GM12878 (cell line): Measurements from ENCODE around the gene FBLN1. TPM values are rescaled to one million over a fixed set of nuclear protein-coding genes. Genes with fewer than 3 reads are reported as not detected.

Source experiments
- ATAC-seq: fragments of 200-7000 bp; cut with Tn5 transposase; 3 replicates; pipeline ENCODE4 v1.9.1; 2020; ENCODE audit warnings: mild to moderate bottlenecking, moderate library complexity
- BruUV-seq: library from RNA; stranded (reverse); fragments of 400-500 nt; replicated peaks from 2 replicates; lab custom pipeline; 2021; lab: Mats Ljungman, UMichigan
- CTCF ChIA-PET: fragments of 300-600 bp; sonication (Branson Sonifier 250); formaldehyde crosslinking; extraction: SDS; loops from one replicate; lab custom pipeline; 2021; ENCODE audit warnings: inconsistent platforms; lab: Yijun Ruan, JAX
- POLR2A ChIA-PET: fragments of 350-600 bp; formaldehyde crosslinking; extraction: SDS; loops from one replicate; lab custom pipeline; 2021; ENCODE audit warnings: inconsistent platforms; lab: Charles Lee
- RAD21 ChIA-PET: fragments of 300-600 bp; sonication (Branson Sonifier 250); formaldehyde crosslinking; loops from one replicate; lab custom pipeline; 2023; ENCODE audit warnings: antibody characterized with exemption; ENCODE audit not compliant: unreplicated experiment; lab: Charles Lee
- SMC1A ChIA-PET: fragments of 300-600 bp; sonication (Branson Sonifier 250); formaldehyde crosslinking; loops from one replicate; lab custom pipeline; 2023; ENCODE audit not compliant: unreplicated experiment, uncharacterized antibody; lab: Charles Lee
- DNase-seq: peaks from one replicate; pipeline ENCODE4 v3.0.0-alpha.2; 2011; ENCODE audit warnings: low read depth, low spot score
- FAIRE-seq: peaks from 3 replicates; lab custom pipeline; 2011; peaks lifted over from hg19 to GRCh38; lab: Jason Lieb, UNC
- H2AFZ ChIP-seq: 2 replicates; pipeline ENCODE4 v1.6.0; 2011; ENCODE audit warnings: low read depth, low read length, control low read depth; ENCODE audit not compliant: control insufficient read depth
- H3K27ac ChIP-seq: 2 replicates; pipeline ENCODE4 v1.5.1; 2011; ENCODE audit warnings: control low read depth; ENCODE audit not compliant: control insufficient read depth, insufficient read depth
- H3K27me3 ChIP-seq, 2 experiments: replicated peaks in 1 of 2; 2 replicates each; pipeline versions ENCODE4 v1.6.0 to v1.6.1; 2011; ENCODE audit warnings: low read length in 1 of 2; ENCODE audit not compliant: control insufficient read depth in 2 of 2, insufficient read depth in 2 of 2
- H3K36me3 ChIP-seq, 2 experiments: 2 replicates each; pipeline ENCODE4 v1.5.1; 2011; ENCODE audit warnings: low read length in 1 of 2; ENCODE audit not compliant: control insufficient read depth in 2 of 2, insufficient read depth in 2 of 2
- H3K4me1 ChIP-seq: 2 replicates; pipeline ENCODE4 v1.6.1; 2011; ENCODE audit warnings: mild to moderate bottlenecking, low read length, moderate library complexity, mixed read lengths; ENCODE audit not compliant: control insufficient read depth, insufficient read depth
- H3K4me2 ChIP-seq: 2 replicates; pipeline ENCODE4 v1.6.0; 2011; ENCODE audit warnings: control low read depth; ENCODE audit not compliant: control insufficient read depth, insufficient read depth
- H3K4me3 ChIP-seq: fragments of 200-600 bp; sonication (generic); 2 replicates; pipeline ENCODE4 v1.5.1; 2016
- H3K79me2 ChIP-seq: 2 replicates; pipeline ENCODE4 v1.6.0; 2011; ENCODE audit warnings: low read length; ENCODE audit not compliant: control insufficient read depth, insufficient read depth
- H3K9ac ChIP-seq: 2 replicates; pipeline ENCODE4 v1.8.0; 2011; ENCODE audit warnings: low read length, control low read depth, mixed read lengths; ENCODE audit not compliant: control insufficient read depth, insufficient read depth
- H3K9me3 ChIP-seq: replicated peaks from 3 replicates; pipeline ENCODE4 v1.5.1; 2011; ENCODE audit warnings: mild to moderate bottlenecking, low read length; ENCODE audit not compliant: control insufficient read depth, insufficient read depth
- H4K20me1 ChIP-seq: 2 replicates; pipeline ENCODE4 v1.6.0; 2011; ENCODE audit not compliant: control insufficient read depth, insufficient read depth
- BCL11A ChIP-seq: IDR thresholded peaks from 2 replicates; pipeline ENCODE4 v1.6.1; 2011; ENCODE audit warnings: low read depth, low read length
- CEBPB ChIP-seq, 2 experiments: fragments of 150-350 bp in 1 of 2; IDR thresholded peaks; 2 replicates each; pipeline ENCODE4 v1.6.1; 2012 to 2014; ENCODE audit warnings: low read depth in 2 of 2, low read length in 2 of 2, borderline replicate concordance in 1 of 2, inconsistent platforms in 1 of 2
- CHD4 ChIP-seq: fragments of 200-600 bp; sonication (generic); IDR thresholded peaks from 2 replicates; pipeline ENCODE4 v1.6.1; 2016; ENCODE audit warnings: mild to moderate bottlenecking
- ELK1 ChIP-seq: IDR thresholded peaks from 2 replicates; pipeline ENCODE4 v1.6.1; 2012; ENCODE audit warnings: low read depth, low read length, improper control_type of control experiment
- GABPA ChIP-seq: IDR thresholded peaks from 2 replicates; pipeline ENCODE4 v1.6.1; 2014; ENCODE audit warnings: antibody characterized with exemption, low read depth, mild to moderate bottlenecking, inconsistent platforms
- KAT2A ChIP-seq: conservative IDR thresholded peaks from 2 replicates; pipeline ENCODE4 v1.6.1; 2011; ENCODE audit warnings: low read depth, low read length; ENCODE audit not compliant: control insufficient read depth
- MEF2A ChIP-seq: IDR thresholded peaks from 2 replicates; pipeline ENCODE4 v1.6.1; 2011; ENCODE audit warnings: low read depth, mild to moderate bottlenecking, low read length, moderate library complexity; ENCODE audit not compliant: insufficient read depth
- NFXL1 ChIP-seq: fragments of 450-650 bp; IDR thresholded peaks from 2 replicates; pipeline ENCODE4 v1.6.1; 2017; ENCODE audit warnings: antibody characterized with exemption, mild to moderate bottlenecking, borderline replicate concordance
- NR2C2 ChIP-seq: IDR thresholded peaks from 2 replicates; pipeline ENCODE4 v1.6.1; 2011; ENCODE audit warnings: borderline replicate concordance, low read depth; ENCODE audit not compliant: control insufficient read depth, insufficient read length
- RAD21 ChIP-seq: IDR thresholded peaks from 2 replicates; pipeline ENCODE4 v1.6.1; 2011; ENCODE audit warnings: mild to moderate bottlenecking, low read depth, low read length, moderate library complexity; ENCODE audit not compliant: insufficient read depth
- SMAD1 ChIP-seq: fragments of 450-650 bp; IDR thresholded peaks from 2 replicates; pipeline ENCODE4 v1.6.1; 2018; ENCODE audit warnings: mild to moderate bottlenecking, low read depth; ENCODE audit not compliant: partially characterized antibody
- SMC3 ChIP-seq: IDR thresholded peaks from 2 replicates; pipeline ENCODE4 v1.6.1; 2011; ENCODE audit warnings: low read length, improper control_type of control experiment, borderline replicate concordance
- SPI1 ChIP-seq: IDR thresholded peaks from 2 replicates; pipeline ENCODE4 v1.6.1; 2011; ENCODE audit warnings: low read depth, mild to moderate bottlenecking, low read length, moderate library complexity, borderline replicate concordance; ENCODE audit not compliant: insufficient read depth
- TAF1 ChIP-seq: IDR thresholded peaks from 2 replicates; pipeline ENCODE4 v1.6.1; 2011; ENCODE audit warnings: mild to moderate bottlenecking, low read depth, low read length, borderline replicate concordance
- TBL1XR1 ChIP-seq: IDR thresholded peaks from 2 replicates; pipeline ENCODE4 v1.6.1; 2012; ENCODE audit warnings: low read depth, low read length, improper control_type of control experiment
- ZNF207 ChIP-seq: fragments of 450-650 bp; IDR thresholded peaks from 2 replicates; pipeline ENCODE4 v1.6.1; 2014; ENCODE audit warnings: antibody characterized with exemption, mild to moderate bottlenecking, borderline replicate concordance
- ZNF24 ChIP-seq: fragments of 450-650 bp; IDR thresholded peaks from 2 replicates; pipeline ENCODE4 v1.6.1; 2017; ENCODE audit warnings: antibody characterized with exemption, mild to moderate bottlenecking
- WGBS: methylation state at CpG from one replicate; pipeline ENCODE4 v1.1.6; 2016; ENCODE audit warnings: low lambda C conversion rate; ENCODE audit not compliant: insufficient replicate concordance, insufficient coverage; ENCODE audit errors: missing lambda C conversion rate; 5-methylcytosine and 5-hydroxymethylcytosine counted together
- in situ Hi-C: fragments of 300-500 bp; cut with MboI; formaldehyde crosslinking; loops from 9 replicates; pipeline ENCODE4 v1.14.3; 2018; ENCODE audit warnings: mixed read lengths
- intact Hi-C: fragments of 100-400 bp; cut with micrococcal nuclease; formaldehyde crosslinking; loops from one replicate; pipeline ENCODE4 v1.14.2; 2022; ENCODE audit not compliant: unreplicated experiment
- polyA plus RNA-seq, 11 experiments: library from polyadenylated mRNA; depleted of rRNA in 4 of 11; unstranded in 6 of 11; stranded (reverse) in 5 of 11; fragments of >200 nt; fragmentation: Nextera tagmentation in 4 of 11; fragmentation: Illumina TruSeq in 1 of 11; extraction: Ambion mirVana in 4 of 11; extraction: Trizol in 1 of 11; gene quantifications; 1 replicate in 1 of 11; 2 replicates in 10 of 11; pipeline versions ENCODE4 v1.2.1 to v1.2.3, GENCODE V29; 2011 to 2016; ENCODE audit warnings: inconsistent platforms in 2 of 11, missing spikeins in 2 of 11, low read depth in 1 of 11
- total RNA-seq, 4 experiments: library from RNA; depleted of rRNA in 3 of 4; stranded (reverse); fragments of >200 nt in 3 of 4; fragmentation: Illumina TruSeq in 1 of 4; extraction: Trizol in 1 of 4; gene quantifications; 2 replicates each; pipeline versions ENCODE4 v1.2.1 to v1.2.3, GENCODE V29; 2013 to 2021

The FBLN1 gene
- total and polyA plus RNA-seq, 10 of the 15 experiments (the other 5 are each of a cell fraction or from before 2014, with no cell fraction given), result 0.20 to 0.51 TPM; not detected in 8

- in situ Hi-C loops, result no loop called here
Observed at GRCh38 chr22:45648301-45649117, 145.8 kb downstream of the FBLN1 start.

GRCh38 chr22:45649809-45650208 lies 147.1 kb downstream of the FBLN1 start:
- POLR2A ChIA-PET, result no interaction called here
- Histone ChIP-seq H3K4me3 (no peak overlapping the region), H3K9me3 (no peaks in the 10 kb centered on the region), H3K36me3 (no peaks in the 10 kb centered on the region), H2AFZ (no peak overlapping the region), H4K20me1 (no peaks in the 10 kb centered on the region), H3K4me1 (no peaks in the 10 kb centered on the region; the same call in 1 of the 2 replicates), H3K9ac (no peak overlapping the region), H3K79me2 (no peaks in the 10 kb centered on the region), H3K4me2 (no peak overlapping the region), H3K27ac (no peak overlapping the region), H3K27me3 (no peaks in the 10 kb centered on the region)
- in situ Hi-C loops, result no loop called here
- SMC1A ChIA-PET, result no interaction called here
- FAIRE-seq (no peak), DNase-seq (no peak), ATAC-seq (no peak)
- CTCF ChIA-PET, result no interaction called here
- BruUV-seq, result no TSS peak
- RAD21 ChIA-PET, result no interaction called here
- 70% methylated on average over 6 of the region's 6 CpGs for WGBS
- intact Hi-C loops, result loop anchor here (5.0 to 10.0 kb wide), 2 partner anchors 182 to 215 kb away; no protein-coding TSS in a partner anchor
- no peak for TF ChIP-seq CHD4
- TF ChIP-seq BCL11A, result no peak
- TF ChIP-seq ELK1, result no peak
- TF ChIP-seq MEF2A, result no peak
- no peak for TF ChIP-seq GABPA
- TF ChIP-seq NR2C2, result no peak
- no peak for TF ChIP-seq TAF1
- TF ChIP-seq KAT2A, result no peak
- TF ChIP-seq TBL1XR1, result no peak
- TF ChIP-seq SMC3, result no peak
- TF ChIP-seq RAD21, result no peak
- TF ChIP-seq ZNF24, result no peak
- TF ChIP-seq NFXL1, result no peak
- no peak for TF ChIP-seq CEBPB (IDR thresholded peaks at IDR 0.05; ENCODE audit: borderline replicate concordance in 1 of 2, low read depth in 2 of 2, low read length in 2 of 2)

More at GRCh38 chr22:45648301-45649117, 145.8 kb downstream of the FBLN1 start:
- ATAC-seq, result no peak
- Histone ChIP-seq H3K27me3 (no peaks in the 10 kb centered on the region), H4K20me1 (no peaks in the 10 kb centered on the region), H3K4me3 (no peak overlapping the region), H3K9ac (no peak overlapping the region), H3K36me3 (no peaks in the 10 kb centered on the region), H3K27ac (no peak overlapping the region), H3K4me1 (no peaks in the 10 kb centered on the region; the same call in 1 of the 2 replicates)
- ChIA-PET POLR2A (no interaction called here), RAD21 (interaction anchor here (1.6 kb wide), 1 partner anchor 215 kb away, joined by 5 read pairs; no protein-coding TSS in a partner anchor), SMC1A (interaction anchor here (1.0 kb wide), 2 partner anchors 13 to 154 kb away, joined by 3 read pairs; no protein-coding TSS in a partner anchor)
- WGBS, result 71% methylated on average over 20 of the region's 24 CpGs
- no TSS peak for BruUV-seq
- TF ChIP-seq SMAD1, result no peak
- TF ChIP-seq ZNF207, result no peak
- TF ChIP-seq SPI1, result 0 out of 2 replicates have a peak, but pooled peaks have one; percentile 6
- TF ChIP-seq, all 136 proteins: peak for 1
- CTCF ChIA-PET, result interaction anchor here (0.8 to 2.9 kb wide), 4 partner anchors 183 to 337 kb away, joined by 3 to 6 read pairs (median 5); no protein-coding TSS in a partner anchor
- H3K4me2 ChIP-seq, result no peak overlapping the region
- no peak for DNase-seq
- FAIRE-seq, result no peak
- no peaks in the 10 kb centered on the region for H3K9me3 ChIP-seq
- H3K79me2 ChIP-seq, result no peaks in the 10 kb centered on the region
- H2AFZ ChIP-seq, result peak overlapping the region; percentile 41
- intact Hi-C loops, result loop anchor here (5.0 to 10.0 kb wide), 2 partner anchors 184 to 216 kb away; no protein-coding TSS in a partner anchor
